ENCODE data around the gene HLF. TPM values are rescaled to one million over a fixed set of nuclear protein-coding genes. Genes with fewer than 3 reads are reported as not detected.
A peak's percentile ranks its signal among the peaks of the same experiment; 100 is the strongest.

HLF gene
- polyA plus RNA-seq, 1 donor = 4.8 TPM

DNA sequence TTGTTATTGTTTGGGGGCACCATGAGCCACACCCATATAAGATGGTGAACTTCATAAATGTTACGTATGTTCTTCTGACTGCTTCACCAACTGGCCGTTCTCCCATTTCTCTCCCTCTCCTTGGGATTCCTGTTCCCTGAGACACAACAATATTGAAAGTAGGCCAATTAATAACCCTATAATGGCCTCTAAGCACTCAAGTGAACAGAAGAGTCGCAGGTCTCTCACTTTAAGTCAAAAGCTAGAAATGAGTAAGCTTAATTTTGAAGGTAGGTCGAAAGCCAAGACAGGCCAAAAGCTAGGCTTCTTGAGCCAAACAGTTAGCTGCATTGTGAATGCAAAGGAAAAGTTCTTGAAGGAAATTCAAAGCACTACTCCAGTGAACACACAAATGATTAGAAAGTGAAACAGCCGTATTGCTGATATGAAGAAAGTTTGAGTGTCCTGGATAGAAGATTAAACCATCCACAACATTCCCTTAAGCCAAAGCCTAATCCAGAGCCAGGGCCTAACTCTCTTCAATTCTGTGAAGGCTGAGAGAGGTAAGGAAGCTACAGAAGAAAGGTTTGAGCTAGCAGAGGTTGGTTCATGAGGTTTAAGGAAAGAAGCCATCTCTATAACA lies 25.8 kb downstream of the HLF start:
- no peak for DNase-seq

DNA sequence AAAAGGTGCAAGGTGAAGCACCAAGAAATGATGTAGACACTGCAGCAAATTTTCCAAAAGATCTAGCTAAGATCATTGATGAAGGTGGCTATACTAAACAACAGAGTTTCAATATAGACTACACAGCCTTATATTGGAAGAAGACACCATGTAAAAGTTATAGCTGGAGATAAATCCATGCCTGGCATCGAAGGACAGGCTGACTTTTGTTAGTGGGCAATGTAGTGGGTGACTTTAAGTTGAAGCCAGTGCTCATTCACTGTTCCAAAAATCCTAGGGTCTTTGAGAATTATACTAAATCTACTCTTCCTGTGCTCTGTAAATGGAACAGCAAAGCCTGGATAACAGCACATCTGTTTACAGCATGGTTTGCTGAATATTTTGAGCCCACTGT lies 26.4 kb downstream of the HLF start:
- no peak for DNase-seq

DNA sequence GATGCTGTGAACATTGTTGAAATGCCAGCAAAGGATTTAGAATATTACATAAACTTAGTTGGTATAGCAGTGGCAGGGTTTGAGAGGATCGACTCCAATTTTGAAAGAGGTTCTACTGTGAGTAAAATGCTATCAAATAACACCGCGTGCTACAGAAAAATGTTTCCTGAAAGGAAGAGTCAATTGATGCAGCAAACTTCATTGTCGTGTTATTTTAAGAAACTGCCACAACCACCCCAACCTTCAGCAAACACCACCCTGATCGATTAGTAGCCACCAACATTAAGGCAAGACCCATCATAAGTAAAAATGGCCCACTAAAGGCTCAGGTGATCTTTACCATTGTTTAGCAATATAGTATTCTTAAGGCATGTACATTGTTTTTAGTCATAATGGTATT lies 27.3 kb downstream of the HLF start:
- DNase-seq = no peak

DNA sequence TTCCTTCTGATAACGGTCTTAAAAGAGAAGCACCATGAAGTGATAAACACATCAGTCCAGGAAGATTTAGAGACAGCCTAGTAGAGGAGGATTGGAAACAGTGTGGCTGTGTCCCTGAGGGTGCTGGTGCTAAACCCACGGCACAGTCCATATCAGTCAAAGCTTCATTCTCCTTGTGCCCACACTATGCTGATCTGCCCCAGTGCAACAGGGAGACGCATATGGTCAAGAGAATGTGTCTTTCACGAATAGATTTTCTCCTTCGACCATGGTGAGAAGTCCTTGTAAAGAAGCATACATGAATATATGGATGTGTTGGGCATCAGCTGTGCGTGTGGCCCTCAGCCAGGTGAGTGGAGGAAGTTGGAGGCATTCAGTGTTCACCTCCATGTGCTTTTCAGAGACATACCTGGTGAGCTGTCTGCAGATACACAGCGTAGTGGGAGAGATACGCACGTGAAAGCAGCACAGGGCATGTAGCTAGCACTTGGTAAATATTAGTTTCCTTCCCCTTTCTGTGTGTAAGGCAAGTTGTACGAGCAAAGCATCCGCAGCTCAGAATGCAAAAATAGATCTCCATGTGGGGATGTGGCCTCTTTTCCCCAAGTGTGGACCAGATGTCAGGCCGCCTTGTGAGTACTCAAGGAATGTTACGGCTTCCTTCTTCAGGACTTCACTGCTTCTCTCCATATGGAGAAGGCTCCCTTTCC lies 29.4 kb downstream of the HLF start:
- no peak for DNase-seq

DNA sequence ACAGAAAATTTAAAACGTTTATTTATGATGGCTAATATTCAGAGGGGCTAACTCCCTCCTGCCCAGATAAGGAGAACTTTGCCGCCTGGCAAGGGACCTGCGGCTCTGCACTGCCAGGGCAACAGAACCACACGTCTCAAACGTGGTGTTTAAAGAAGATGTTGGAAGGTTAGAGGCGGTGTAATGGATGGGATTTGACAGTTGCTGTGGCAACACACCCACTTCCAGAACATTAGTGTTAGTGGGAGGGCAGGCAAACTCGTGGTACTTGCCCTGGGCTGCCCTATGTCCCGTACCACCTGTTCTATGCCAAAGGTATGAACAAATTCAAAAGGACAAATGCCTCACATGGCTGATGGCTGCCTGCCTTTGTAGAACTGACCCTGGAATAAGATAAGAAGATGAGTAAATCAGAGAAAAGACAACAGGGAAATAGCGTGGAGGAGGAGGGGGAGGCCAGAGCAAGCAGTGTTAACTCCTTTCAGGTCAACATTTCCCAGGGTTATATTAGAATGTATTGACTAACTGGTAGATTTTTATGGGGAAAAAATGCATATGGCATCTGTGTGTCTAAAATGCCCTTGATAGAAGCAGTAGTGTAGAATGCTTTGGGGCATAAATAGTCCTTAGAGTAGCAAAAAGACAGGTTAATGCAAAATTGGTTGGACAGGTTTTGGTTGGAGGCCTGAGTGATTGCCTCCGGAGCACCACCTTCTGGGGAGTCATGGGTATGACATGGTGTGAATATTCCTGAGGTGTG lies 30.8 kb downstream of the HLF start:
- peak; percentile 64 for DNase-seq

DNA sequence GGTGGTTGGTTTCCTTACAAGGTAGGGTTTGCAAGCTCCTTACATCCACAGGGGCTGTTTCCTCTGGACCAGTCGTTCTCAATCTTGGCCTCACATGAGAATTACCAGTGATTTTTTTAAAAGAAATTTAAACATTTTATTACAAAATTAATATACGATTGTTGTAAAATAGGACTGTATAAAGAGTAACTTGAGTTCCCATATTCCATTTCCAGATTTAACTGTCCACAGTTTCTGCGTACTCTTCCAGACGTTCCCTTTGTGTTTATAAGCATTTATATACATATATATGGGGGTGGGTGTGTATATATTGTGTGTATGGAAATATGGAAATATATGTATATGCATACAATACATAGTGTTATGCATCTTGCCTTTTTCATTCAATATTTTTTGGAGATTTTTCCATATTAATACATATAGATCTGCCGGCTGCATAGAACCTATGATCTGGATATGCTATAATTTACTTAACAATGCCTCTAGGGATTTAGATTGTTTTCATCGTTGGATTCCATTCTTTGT lies 31.5 kb downstream of the HLF start:
- DNase-seq = no peak

DNA sequence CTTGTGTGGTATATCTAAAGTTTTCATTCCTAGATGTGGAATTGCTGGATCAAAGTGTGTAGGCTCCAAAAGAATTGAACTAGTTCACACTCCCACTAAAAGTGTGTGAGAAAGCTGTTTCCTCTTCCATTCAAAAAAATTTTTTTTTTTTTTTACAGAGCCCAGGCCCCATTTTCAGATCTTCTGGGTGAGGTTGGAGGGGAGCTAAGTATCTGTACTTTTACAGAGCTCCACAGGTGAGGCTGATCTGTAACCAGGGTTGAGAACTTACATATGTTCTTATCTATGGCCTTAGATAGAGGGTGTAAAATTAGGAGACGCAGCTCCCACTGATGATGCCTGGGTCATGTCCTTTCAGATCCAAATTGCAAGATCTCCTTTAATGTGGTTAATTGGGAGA lies 31.9 kb downstream of the HLF start:
- DNase-seq = no peak

DNA sequence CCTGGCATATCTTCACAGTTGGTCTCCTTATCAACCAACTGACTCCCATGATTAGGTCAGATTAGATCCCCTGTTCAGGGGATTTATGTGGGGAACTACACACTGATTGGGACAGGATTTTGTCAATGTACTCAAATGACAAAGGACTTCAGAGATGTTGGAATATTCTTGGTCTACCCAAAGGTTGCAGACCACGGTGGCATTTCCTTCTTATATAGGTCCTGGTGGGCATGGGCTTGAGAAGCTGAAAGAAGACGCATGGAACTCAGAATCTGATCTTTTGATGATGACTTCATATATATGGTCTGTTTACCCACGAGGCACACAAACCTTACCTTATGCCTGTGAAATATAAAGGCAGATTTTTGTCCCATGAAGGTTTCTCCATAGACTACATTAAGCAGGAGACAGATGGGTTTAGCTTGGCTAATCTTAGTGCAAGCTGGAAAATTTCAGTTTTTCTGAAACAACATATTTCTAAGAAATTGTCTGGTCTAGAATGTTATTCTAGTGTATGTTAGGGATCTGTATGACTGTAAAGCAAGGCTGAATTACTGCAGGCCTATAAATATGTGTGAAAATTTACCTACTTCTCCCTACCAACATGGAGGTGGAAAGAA lies 33.5 kb downstream of the HLF start:
- no peak for DNase-seq

DNA sequence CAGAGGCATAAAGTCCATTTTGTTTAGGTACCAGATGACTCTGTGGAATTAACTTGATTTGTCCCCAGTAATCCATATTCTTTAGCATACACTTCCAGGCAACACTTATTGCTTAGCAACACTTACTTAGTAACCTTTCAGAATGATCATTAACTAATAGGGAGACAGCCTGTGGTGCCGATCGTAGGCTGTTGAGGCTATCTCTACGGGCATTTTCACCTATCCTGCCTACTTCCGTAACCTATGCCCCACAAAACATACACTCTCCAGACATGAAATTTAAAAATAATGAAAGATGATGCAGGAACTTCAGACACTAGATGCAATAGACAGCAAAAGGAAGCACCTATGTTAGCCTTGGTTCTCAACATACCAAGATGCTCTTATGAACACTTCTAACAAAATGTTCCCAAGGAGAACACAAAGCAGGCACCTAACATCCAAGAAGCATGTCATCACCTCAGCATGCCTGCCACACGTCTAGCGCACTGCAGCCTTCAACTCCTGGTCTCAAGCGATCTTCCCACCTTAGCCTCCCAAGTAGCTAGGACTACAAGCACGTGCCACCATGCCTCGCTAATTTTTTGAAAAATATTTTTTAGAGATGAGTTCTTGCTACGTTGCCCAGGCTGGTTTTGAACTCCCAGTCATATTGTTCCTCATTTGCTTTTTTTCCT lies 34.5 kb downstream of the HLF start:
- DNase-seq = no peak

DNA sequence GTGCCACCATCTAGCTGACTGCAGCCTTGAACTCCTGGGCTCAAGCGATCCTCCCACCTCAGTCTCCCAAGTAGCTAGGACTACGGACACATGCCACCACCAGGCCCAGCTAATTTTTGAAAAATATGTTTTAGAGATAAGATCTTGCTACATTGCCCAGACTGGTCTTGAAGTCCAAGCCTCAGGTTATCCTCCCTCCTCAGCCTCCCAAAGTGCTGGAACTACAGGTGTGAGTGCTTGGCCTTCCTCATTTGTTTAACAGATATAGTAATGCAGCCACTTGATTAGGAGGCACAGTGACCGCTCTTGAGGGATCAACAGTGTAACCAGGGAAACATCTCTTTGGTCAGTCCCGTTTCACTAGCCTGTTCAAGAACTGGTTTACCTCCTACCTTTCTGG lies 35.1 kb downstream of the HLF start:
- DNase-seq = no peak

DNA sequence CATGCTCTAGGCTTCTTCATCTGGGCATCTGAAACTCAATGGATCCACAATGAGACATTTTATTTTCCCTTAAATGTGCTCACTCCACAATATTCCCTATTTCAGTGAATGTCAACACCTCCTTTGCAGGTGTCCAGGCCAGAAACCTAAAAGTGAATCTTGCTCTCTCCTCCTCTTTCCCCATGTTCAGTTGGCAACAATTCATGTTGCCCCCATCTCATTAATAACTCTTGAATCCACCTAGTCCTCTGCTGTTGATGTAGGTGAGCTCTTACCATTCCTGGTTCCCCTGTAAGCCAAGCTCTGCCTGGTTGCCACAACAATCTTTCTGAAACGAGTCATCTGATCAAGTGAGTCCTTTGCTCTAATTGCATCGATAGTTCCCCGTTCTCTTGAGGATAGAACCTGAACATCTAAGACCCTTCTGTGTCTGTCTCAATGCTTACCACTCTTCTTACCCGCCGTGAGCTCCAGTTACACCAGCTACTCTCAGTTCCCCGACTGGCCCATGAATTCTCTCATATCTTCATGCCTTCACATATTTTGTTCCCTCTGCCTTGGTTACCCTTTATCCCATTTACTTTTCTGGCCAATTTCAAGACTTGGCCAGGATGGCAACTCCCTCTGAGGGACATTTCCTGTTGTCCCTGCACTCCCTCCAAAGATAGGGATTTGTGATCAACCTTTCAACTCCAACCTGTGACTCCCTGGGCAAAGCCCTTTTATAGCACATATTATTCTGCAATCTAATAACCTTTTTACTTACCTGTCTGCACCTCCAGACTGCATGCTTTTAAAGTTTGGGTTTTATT lies 35.9 kb downstream of the HLF start:
- no peak for DNase-seq

DNA sequence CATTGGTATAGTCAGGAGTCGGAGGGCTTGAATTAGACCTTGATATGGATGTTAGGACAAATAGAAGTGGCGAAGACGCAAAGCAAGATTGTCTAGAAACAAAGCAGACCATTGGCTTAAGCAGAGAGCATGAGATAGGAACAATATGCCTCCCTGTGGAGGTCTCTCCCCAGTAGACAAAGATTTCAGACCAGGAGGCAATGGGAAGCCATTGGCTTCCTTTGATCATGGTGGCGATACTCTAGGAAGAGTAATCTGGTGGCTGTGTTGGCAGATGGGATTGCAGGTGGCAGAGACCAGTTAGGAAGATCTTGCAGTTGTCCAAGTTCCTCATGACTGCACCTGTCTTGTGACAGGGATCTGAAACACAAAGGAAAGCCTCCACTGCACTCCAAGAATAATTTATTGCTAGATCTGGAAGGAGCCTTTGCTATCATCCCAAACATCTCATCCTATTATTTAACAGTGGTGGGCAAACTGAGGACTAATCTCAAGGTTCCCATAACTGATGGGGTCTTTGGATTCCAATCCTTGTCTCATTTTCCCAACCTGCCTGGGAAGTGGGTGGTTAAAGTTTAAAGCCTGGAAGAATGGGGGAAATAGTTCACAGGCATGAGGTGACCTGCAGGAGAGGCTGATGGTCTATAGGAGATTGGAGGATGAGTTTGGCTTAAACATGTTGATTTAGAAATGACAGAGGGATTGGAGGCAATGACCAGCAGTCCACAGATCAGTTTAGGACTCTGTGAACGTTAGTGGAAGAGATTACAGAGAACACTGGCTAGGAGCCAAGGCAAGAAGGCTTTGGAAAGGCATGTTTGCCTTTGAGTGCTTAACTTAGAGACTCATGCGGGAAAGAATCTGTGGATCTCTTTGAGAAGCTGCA lies 37.0 kb downstream of the HLF start:
- DNase-seq = no peak

DNA sequence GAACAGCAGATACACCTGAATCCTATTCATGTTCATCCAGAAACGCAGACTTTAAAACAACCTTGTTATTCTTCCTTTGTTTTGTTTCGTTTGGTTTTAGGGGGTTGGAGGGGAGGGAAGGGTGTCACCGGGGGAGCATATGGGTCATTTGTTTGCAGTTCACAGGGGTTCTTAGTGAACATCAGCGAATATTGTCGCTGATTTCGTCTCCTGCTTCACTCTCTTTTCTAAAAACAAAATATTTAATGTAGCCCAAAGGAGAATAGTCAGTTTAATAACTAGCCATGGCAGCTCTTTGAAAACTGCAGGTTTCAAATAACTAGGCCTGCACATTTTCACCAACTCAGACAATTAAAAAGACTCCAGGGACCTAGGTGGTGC lies 37.6 kb downstream of the HLF start:
- DNase-seq = no peak

DNA sequence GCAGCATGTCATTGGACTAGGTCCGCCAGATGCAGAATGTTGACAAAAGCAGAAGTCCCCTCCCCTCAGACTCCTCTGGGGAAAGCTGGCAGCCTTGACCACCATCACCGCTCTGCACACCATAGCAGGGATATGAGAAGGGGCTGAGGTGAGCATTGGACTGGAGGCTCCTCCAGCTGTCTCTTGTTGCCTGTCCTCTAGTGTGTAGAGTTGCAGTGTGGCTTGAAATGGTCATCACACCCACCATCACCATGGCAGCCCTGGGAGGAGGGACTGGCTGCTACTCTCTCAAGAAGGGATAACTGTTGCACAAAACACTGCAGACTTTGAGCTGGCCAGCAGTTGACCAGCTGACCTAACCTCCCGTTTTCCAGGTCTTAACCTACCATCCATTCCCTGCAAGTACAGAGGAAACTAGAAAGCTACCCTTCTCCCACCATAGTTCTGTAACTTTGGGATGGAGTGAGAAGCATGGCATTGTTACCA lies 38.3 kb downstream of the HLF start:
- no peak for DNase-seq

DNA sequence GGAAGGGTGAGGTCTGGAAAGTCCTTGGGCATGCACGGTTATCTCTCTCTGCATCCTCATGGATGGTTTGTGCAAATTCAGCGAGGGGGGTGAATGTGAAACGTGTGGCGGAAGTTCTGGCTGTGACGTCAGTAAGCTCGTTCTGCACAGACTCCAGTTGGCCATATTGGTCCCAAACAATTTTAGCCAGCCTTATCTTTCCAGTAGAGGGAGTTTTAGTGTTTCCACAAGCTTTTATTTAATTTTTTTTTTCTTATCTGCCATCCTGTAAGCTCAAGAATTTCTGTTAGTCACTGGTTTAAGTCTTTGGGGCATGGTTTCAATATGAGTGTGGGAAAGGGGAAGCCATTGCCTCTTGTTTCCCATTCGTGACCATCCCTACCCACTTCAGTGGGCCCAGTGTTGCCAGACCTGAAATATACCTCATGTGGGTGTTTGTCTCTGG lies 39.0 kb downstream of the HLF start:
- no peak for DNase-seq

DNA sequence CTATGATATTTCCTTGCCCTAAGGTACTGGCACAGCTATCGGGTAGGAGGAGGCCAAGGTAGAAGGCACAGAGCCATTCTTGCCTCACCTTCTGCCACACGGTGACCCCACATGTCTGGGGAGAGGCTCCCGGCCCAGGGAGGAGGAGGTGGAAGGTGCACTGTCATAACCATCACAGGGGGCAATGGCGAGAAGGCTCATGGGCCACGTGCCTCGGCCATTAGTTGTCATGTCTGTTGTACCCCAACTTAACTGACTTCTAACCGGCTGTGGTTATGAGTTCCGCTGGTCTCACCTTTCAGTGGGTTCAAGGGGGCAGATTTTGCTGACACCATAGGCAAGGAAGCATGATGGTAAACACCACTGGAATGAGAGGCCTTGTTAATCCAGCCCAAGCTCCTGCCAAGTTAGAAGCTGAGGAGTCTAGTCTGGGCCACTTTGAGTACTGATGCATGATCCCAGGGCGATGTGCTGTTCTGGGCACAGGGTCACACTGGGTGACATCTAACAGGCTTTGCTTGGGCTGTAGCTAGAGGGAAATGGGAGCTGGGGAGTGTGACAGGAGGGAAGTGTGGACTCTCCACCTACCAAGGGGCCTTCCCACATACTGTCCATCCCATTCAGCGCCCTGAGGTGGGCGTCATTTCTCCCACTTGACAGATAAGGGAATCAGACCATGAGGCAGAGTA lies 39.6 kb downstream of the HLF start:
- DNase-seq = no peak

DNA sequence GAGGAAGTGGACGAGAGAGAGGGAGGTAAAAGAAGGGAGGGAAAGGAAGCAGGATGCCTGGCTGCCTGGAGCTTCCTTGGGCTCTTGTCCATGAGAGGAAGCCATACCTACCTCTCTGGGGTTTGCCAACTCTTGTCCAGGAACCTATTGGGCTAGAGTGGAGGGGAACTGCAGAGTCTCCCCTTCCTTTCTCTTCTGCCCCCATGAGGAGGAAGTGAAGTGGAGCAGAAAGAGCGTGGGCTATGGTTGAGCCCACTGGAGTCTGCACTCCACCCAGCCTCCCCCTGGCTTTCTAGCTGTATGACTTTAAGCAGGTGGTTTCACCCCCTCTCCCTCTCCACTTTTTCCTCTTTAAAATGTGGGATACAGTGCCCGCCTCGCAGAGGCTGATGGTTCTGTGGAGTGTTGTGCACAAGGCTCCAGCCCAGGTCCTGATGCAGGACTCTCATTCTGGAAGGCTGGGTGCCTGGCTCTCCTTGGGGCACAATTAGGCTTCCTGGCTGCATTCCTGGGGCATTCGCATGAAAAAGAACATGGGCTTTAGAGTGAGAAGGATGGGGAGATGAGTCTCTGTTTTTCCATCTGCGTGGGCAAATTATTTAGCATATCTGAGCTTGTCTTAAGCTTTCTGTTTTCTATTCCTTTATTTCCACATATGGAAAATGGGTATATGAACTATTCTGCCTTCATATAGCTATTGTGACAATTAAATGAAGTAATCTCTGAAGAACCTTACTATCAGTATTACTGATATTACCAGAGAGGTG lies 40.7 kb downstream of the HLF start:
- DNase-seq = no peak

DNA sequence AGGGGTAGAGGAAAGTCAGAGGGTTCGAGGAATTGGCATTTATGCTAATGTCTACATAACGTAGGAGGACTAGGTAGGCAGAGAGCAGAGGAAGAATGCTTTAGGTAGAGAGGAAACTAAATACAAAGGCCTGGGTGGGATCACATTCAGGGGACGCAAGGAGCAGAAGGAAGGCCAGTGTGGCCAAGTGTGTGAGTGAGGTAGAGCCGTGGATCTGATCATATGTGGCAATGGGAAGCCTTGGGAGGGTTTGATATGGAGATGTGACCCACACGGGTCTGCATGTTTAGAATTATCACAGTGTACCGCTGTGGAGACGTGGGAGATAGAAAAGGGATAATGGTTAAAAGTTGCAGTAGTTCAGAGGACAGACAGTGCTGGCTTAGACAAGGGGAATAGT lies 43.1 kb downstream of the HLF start:
- DNase-seq = no peak

Measured in left kidney (tissue), 2 donors.